Astrocyte (in vitro differentiated cells and primary cell): ENCODE measurements around the gene FAM83C.

Experiments used
- EZH2 ChIP-seq: IDR thresholded peaks from 2 replicates; pipeline ENCODE4 v1.6.1; 2012; ENCODE audit warnings: mild to moderate bottlenecking, low read length, inconsistent platforms; ENCODE audit not compliant: insufficient read depth
- TF ChIP-seq, protein P1 (sequence below): IDR thresholded peaks from 2 replicates; pipeline ENCODE4 v1.5.1; 2011; ENCODE audit warnings: low read depth, mild to moderate bottlenecking, inconsistent platforms, low read length, moderate library complexity; ENCODE audit not compliant: insufficient read depth

- no peak for TF ChIP-seq EZH2
- TF ChIP-seq, protein P1, sequence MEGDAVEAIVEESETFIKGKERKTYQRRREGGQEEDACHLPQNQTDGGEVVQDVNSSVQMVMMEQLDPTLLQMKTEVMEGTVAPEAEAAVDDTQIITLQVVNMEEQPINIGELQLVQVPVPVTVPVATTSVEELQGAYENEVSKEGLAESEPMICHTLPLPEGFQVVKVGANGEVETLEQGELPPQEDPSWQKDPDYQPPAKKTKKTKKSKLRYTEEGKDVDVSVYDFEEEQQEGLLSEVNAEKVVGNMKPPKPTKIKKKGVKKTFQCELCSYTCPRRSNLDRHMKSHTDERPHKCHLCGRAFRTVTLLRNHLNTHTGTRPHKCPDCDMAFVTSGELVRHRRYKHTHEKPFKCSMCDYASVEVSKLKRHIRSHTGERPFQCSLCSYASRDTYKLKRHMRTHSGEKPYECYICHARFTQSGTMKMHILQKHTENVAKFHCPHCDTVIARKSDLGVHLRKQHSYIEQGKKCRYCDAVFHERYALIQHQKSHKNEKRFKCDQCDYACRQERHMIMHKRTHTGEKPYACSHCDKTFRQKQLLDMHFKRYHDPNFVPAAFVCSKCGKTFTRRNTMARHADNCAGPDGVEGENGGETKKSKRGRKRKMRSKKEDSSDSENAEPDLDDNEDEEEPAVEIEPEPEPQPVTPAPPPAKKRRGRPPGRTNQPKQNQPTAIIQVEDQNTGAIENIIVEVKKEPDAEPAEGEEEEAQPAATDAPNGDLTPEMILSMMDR: no peak
These were observed 20.1 kb upstream of the FAM83C start for GRCh38 chr20:35312318-35312717.
